ENCODE data around the gene NLRP12.

DNA sequence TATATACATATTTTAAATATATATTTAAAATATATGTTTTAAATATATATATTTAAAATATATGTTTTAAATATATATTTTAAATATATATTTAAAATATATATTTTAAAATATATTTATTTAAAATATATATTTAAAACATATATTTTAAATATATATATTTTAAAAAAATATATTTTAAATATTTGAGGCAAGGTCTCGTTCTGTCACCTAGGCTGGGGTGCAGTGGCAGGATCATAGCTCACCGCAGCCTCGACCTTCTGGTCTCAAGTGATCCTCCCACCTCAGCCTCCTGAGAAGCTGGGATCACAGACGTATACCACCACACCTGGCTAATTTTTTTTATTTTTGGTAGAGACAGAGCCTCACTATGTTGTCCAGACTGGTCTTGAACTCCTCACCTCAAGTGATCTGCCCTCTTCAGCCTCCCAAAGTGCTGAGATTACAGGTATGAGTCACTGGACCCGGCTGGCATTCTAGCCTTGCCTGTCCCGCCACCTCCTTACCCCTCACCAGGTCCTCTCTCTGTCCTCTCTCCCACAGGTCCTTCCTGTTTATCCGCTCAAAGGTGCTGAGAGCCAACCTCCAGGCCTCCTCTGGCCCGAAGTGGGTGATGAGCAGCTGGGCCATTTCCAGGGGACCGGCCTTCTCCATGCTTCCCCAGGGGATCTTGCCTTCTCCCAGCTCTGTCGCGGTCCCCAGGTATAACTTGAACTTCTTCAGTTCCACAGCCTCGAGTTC lies 564 bp downstream of the NLRP12 start:
- TF ChIP-seq EP300 (IDR thresholded peaks at IDR 0.05) (no peak), POLR2A (IDR thresholded peaks at IDR 0.05) (no peak), POLR2AphosphoS5 (IDR thresholded peaks at IDR 0.05) (no peak), CTCF (IDR thresholded peaks at IDR 0.05) (no peak)
